ENCODE results near the gene REL. TPM values are rescaled to one million over a fixed set of nuclear protein-coding genes. Genes with fewer than 3 reads are reported as not detected.

Gene REL
- total and polyA plus RNA-seq, 2 of the 13 experiments (the other 11 are each of a cell fraction or from before 2014, with no cell fraction given) = 3.7 to 7.0 TPM

DNA sequence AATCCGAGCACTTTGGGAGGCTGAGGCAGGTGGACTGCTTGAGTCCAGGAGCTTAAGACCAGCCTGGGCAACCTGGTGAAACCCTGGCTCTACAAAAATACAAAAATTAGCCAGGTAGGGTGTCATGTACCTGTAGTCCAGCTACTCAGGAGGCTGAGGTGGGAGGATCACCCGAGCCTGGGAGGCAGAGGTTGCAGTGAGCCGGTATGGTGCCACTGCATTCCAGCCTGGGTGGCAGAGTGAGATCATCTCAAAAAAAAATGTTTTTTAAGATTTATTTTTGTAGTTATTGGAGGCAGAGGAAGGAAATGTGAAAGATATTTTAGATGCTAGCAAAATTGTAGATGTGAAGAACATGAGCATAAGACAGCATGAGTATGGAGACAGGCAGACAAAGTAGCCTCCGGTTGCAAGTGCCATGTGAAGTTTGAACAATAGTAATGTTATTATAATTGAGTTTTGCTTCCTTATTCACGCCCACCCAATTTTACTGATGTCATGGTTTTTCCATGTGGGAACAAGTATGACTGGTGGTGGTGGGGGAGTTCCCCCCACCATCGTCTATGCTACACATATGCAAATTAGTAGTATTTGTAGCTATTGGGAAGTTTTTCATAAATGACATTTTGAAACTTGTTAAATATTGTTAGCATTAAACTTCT, 18.0 kb downstream of the REL start (continued):
- TF ChIP-seq, protein P1, sequence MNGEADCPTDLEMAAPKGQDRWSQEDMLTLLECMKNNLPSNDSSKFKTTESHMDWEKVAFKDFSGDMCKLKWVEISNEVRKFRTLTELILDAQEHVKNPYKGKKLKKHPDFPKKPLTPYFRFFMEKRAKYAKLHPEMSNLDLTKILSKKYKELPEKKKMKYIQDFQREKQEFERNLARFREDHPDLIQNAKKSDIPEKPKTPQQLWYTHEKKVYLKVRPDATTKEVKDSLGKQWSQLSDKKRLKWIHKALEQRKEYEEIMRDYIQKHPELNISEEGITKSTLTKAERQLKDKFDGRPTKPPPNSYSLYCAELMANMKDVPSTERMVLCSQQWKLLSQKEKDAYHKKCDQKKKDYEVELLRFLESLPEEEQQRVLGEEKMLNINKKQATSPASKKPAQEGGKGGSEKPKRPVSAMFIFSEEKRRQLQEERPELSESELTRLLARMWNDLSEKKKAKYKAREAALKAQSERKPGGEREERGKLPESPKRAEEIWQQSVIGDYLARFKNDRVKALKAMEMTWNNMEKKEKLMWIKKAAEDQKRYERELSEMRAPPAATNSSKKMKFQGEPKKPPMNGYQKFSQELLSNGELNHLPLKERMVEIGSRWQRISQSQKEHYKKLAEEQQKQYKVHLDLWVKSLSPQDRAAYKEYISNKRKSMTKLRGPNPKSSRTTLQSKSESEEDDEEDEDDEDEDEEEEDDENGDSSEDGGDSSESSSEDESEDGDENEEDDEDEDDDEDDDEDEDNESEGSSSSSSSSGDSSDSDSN (CRISPR knock-in tag; IDR thresholded peaks at IDR 0.05) = no peak

DNA sequence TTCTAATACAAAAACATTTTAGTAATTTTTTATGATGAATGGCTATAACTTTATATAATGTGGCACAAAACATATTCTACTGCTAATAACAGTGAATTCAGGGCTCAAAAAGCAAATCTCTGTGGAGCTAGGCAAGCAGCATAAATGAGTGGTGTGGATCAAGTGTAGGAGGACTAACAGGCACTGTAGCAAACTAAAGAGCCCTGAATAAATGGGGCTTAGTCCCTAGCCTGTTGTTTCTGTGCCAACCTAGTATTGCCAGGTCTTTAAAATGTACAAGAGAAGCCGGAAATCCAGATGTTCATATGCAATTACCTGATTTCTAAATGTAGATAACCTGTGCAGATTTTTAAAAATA, 18.5 kb downstream of the REL start:
- DNase-seq (ENCODE audit: low spot score) (no peak), ATAC-seq (no peak), FAIRE-seq (no peak)
- ChIA-PET CTCF (ENCODE audit: low intra/inter-chr PET ratio, low total read pairs) (no interaction called here), POLR2A (no interaction called here)
- no peak overlapping the region for H2AFZ ChIP-seq (ENCODE audit: low read length)
- H3K4me2 ChIP-seq (ENCODE audit: low read depth, low read length) = no peak overlapping the region
- H3K27me3 ChIP-seq (ENCODE audit: control insufficient read depth in 1 of 2, insufficient read depth in 2 of 2, low read length in 2 of 2) = no peaks in the 10 kb centered on the region
- no peak overlapping the region for H3K27ac ChIP-seq (ENCODE audit: extremely low read length, insufficient read depth, low read length)
- in situ Hi-C loops (cut with HindIII; ENCODE audit: extremely low pct_ligation_motif_present, low pct_unique_long_range_greater_than_20kb) = no loop called here
- no peak overlapping the region for H3K9ac ChIP-seq (ENCODE audit: insufficient read depth, low read depth, low read length)
- WGBS (ENCODE audit: low lambda C conversion rate) = 96% methylated on average over 1 of the region's 1 CpG
- H3K9me3 ChIP-seq (ENCODE audit: low read length) = no peaks in the 10 kb centered on the region
- no peaks in the 10 kb centered on the region for H4K20me1 ChIP-seq (ENCODE audit: insufficient read depth, low read length)
- no TSS peak for BruUV-seq (replicated peaks)
- intact Hi-C loops (cut with micrococcal nuclease; ENCODE audit: unreplicated experiment) = loop anchor here (1.0 kb wide), 1 partner anchor 45 kb away; no protein-coding TSS in a partner anchor
- no peaks in the 10 kb centered on the region for H3K4me1 ChIP-seq (ENCODE audit: insufficient read depth, low read length)
- H3K79me2 ChIP-seq (ENCODE audit: insufficient read depth, low read length) = no peaks in the 10 kb centered on the region
- peaks cover 13 to 35% of the 10 kb centered on the region in 2 experiments for H3K36me3 ChIP-seq (replicated peaks in 1 of 2; ENCODE audit: control insufficient read depth in 1 of 2, insufficient read depth in 2 of 2, low read length in 2 of 2)
- no peak overlapping the region for H3K4me3 ChIP-seq (replicated peaks in 1 of 3; ENCODE audit: insufficient read depth in 1 of 3, low read depth in 2 of 3, low read length in 3 of 3)
- TF ChIP-seq ZNF678 (CRISPR knock-in tag; IDR thresholded peaks at IDR 0.05) = no peak
- TF ChIP-seq, protein P2, sequence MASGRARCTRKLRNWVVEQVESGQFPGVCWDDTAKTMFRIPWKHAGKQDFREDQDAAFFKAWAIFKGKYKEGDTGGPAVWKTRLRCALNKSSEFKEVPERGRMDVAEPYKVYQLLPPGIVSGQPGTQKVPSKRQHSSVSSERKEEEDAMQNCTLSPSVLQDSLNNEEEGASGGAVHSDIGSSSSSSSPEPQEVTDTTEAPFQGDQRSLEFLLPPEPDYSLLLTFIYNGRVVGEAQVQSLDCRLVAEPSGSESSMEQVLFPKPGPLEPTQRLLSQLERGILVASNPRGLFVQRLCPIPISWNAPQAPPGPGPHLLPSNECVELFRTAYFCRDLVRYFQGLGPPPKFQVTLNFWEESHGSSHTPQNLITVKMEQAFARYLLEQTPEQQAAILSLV (CRISPR knock-in tag; IDR thresholded peaks at IDR 0.05; ENCODE audit: borderline replicate concordance) = no peak
- TF ChIP-seq, protein P3, sequence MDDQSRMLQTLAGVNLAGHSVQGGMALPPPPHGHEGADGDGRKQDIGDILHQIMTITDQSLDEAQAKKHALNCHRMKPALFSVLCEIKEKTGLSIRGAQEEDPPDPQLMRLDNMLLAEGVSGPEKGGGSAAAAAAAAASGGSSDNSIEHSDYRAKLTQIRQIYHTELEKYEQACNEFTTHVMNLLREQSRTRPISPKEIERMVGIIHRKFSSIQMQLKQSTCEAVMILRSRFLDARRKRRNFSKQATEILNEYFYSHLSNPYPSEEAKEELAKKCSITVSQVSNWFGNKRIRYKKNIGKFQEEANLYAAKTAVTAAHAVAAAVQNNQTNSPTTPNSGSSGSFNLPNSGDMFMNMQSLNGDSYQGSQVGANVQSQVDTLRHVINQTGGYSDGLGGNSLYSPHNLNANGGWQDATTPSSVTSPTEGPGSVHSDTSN (CRISPR knock-in tag; IDR thresholded peaks at IDR 0.05; ENCODE audit: borderline replicate concordance) = no peak
- TF ChIP-seq PHB2 (IDR thresholded peaks at IDR 0.05; ENCODE audit: partially characterized antibody) = no peak
- TF ChIP-seq FOXP1 (IDR thresholded peaks at IDR 0.05) = no peak
- no peak for TF ChIP-seq FOXP1 (CRISPR knock-in tag; IDR thresholded peaks at IDR 0.05)
- TF ChIP-seq, protein P4, sequence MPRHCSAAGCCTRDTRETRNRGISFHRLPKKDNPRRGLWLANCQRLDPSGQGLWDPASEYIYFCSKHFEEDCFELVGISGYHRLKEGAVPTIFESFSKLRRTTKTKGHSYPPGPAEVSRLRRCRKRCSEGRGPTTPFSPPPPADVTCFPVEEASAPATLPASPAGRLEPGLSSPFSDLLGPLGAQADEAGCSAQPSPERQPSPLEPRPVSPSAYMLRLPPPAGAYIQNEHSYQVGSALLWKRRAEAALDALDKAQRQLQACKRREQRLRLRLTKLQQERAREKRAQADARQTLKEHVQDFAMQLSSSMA (CRISPR knock-in tag; IDR thresholded peaks at IDR 0.05) = no peak
- TF ChIP-seq FOXO1 (CRISPR knock-in tag; IDR thresholded peaks at IDR 0.05) = no peak
- TF ChIP-seq ZNF644 (CRISPR knock-in tag; IDR thresholded peaks at IDR 0.05; ENCODE audit: low read depth) = no peak
- no peak for TF ChIP-seq ZBTB21 (CRISPR knock-in tag; IDR thresholded peaks at IDR 0.05)
- no peak for TF ChIP-seq KLF16 (CRISPR knock-in tag; IDR thresholded peaks at IDR 0.05)
- TF ChIP-seq GATA4 (IDR thresholded peaks at IDR 0.05; ENCODE audit: borderline replicate concordance, low read depth) = no peak
- no peak for TF ChIP-seq TCF12 (IDR thresholded peaks at IDR 0.05)
- no peak for TF ChIP-seq TCF12 (CRISPR knock-in tag; IDR thresholded peaks at IDR 0.05)
- no peak for TF ChIP-seq NONO (IDR thresholded peaks at IDR 0.05)
- no peak for TF ChIP-seq NONO (CRISPR knock-in tag; conservative IDR thresholded peaks at IDR 0.05)
- TF ChIP-seq, protein P5, sequence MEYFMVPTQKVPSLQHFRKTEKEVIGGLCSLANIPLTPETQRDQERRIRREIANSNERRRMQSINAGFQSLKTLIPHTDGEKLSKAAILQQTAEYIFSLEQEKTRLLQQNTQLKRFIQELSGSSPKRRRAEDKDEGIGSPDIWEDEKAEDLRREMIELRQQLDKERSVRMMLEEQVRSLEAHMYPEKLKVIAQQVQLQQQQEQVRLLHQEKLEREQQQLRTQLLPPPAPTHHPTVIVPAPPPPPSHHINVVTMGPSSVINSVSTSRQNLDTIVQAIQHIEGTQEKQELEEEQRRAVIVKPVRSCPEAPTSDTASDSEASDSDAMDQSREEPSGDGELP (IDR thresholded peaks at IDR 0.05; ENCODE audit: borderline replicate concordance, low read depth) = no peak
- TF ChIP-seq SUZ12 (IDR thresholded peaks at IDR 0.05; ENCODE audit: low read depth, low read length) = no peak
- TF ChIP-seq ZSCAN31 (CRISPR knock-in tag; IDR thresholded peaks at IDR 0.05; ENCODE audit: low read depth) = no peak
